Epidermal melanocyte (primary cell): ENCODE measurements around the gene CALM3.
"Not testable (repeated sequence)": the region's sequence is repeated elsewhere in the genome, so short reads cannot be mapped to it uniquely, and the experiment has no call there.

Experiments used
- DNase-seq: peaks from one replicate; pipeline ENCODE4 v3.0.0; 2011; ENCODE audit warnings: low spot score; ENCODE audit not compliant: insufficient read length

CALM3 gene

DNA sequence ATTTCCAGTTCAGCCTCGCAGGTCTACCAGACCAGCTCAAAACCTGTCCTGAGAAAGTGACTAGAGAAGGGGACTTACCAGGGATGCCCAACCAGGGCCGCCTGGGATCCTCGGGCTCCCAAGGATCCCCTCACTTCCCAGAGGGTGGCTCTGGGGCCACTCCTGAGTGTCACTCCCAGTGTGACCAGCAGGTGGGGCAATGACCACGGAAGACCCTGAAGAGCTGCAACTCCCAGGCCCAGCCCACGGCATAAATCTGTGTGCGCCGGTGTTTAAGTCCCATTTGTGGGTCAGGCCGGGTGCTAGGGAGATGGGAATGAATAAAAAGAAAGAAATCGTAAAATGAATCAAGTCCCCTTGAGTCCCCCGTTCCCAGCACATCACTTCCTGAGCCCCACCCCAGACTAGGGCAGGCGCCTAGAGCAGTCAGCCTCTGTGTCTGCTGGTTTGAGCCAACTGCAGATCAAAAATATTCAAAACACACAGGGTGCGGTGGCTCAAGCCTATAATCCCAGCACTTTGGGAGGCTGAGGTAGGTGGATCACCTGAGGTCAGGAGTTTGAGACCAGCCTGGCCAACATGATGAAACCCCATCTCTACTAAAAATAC is 13.1 kb downstream of the CALM3 start:
- peak; percentile 97 for DNase-seq

DNA sequence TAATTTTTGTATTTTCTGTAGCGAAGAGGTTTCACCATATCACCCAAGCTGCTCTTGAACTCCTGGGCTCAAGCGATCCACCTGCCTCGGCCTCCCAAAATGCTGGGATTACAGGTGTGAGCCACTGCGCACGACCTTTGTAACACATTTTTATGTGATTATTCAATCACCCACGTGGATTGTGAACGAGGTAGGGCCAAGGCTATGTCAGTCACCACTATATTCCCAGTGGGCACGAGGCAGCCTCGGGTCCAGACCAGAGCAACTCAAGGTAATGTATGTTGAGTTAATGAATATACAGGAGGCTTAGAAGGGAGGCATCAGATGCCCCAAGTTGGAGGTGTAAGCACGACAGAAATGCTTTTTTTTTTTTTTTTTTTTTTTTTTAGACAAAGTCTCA is 14.8 kb downstream of the CALM3 start:
- no peak for DNase-seq

GRCh38 chr19:46616631-46617322 is 15.6 kb downstream of the CALM3 start:
- DNase-seq: no peak

- DNase-seq: no peak
Observed at GRCh38 chr19:46617601-46618000, 16.5 kb downstream of the CALM3 start.

- no peak for DNase-seq
Observed at GRCh38 chr19:46618670-46619231, 17.6 kb downstream of the CALM3 start.

DNA sequence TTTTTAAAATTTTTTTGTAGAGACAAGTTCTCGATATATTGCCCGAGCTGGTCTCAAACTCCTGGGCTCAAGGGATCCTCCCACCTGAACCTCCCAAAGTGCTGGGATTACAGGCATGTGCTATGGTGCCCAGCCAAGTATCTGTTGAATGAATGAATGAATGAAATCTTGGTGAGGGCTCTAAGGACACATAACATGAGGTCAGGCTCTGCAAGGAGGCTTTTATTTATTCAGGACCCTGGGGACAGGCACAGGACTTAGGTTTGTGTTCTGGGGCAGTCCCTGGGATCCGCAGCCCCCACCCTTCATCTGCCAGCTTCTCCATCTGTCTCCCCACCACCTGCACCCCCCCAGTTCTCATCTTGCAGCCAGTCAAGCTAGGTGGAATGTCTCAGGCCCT is 19.1 kb downstream of the CALM3 start:
- no peak for DNase-seq

DNA sequence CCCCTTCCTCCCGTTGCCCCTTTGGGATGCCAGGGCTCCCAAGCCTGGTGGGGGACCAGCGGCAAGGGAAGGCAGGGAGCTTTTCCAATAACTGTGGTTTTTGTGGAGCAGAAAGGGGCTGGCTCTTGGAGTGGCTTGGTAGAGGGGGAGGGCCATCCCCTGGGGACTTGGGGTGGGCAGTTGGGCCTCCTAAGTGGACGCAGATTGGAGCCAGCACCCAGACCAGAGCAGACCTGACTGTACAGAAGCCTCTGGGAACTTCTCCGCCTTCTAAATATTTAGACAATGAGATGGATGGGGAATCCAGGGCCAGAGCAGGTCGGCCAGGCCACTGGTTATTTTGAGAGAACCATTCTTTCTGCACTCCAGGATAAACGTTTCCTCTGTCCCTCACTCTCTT is 19.6 kb downstream of the CALM3 start:
- DNase-seq: no peak

GRCh38 chr19:46621191-46622117 is 20.3 kb downstream of the CALM3 start:
- DNase-seq: no peak

DNA sequence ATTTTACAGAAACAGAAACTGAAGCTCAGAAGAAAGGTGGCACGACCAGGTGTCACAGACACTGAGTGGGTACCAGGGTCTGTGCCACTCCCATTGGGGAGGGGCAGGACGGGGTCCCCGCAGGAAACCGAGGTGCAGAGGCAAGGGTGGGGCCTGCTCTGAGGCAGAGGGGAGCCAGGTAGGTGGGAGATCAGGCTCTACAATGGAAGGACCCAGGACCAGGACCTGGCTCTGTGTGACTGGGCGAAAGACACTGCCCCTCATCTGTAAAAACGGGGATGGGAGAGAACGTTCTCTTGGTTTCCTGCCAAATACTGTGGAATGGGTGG is 21.0 kb downstream of the CALM3 start:
- DNase-seq: no peak

- DNase-seq: no peak
Observed at GRCh38 chr19:46623915-46624502, 22.9 kb downstream of the CALM3 start.

- no peak for DNase-seq
Observed at GRCh38 chr19:46624958-46625661, 24.0 kb downstream of the CALM3 start, which contains the start of gene PTGIR. Gene PTGIR, minus strand, starts transcription at chr19:46625089. Its CDS starts 864 bp downstream, at chr19:46624225.

DNA sequence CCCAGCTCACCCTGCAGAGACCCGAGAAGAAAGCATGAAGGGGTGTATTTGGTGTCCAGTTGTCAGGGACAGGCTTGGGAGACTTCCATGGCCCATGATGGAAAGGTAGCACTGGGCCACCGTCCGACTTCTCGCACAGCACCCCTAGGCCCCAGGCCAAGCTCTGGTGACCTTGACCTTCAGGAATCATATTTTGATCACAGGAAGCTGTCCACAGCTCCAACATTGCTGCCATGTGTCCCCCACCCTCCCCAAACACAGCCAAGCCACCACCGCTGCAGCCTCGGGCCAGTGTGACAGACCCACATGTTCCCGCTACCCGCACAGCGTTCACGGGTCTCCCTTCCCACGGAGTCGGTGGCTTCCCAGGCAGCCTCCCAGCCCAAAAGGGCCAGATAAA is 24.6 kb downstream of the CALM3 start:
- no peak for DNase-seq

DNA sequence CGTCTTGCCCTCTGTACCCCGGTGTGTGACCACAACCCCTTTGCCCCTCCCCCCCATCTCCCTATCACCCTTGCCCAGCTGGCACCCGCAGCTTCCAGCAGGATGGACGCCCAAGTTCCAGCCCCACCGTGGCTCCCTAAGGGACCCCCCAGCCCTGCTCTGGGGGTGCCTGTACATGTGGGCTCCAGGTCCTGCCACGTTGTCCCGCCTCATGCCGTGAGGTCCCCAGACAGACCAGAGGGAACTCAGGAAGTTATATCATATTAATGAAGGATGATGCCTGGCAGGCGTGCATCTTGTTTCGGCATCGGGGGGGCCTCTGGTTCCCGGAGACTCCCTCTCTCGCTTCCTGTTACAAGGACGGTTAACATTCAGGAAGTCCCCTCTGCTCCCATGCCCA is 25.3 kb downstream of the CALM3 start:
- no peak for DNase-seq

GRCh38 chr19:46628970-46629369 is 27.8 kb downstream of the CALM3 start:
- not testable (repeated sequence) for DNase-seq

DNA sequence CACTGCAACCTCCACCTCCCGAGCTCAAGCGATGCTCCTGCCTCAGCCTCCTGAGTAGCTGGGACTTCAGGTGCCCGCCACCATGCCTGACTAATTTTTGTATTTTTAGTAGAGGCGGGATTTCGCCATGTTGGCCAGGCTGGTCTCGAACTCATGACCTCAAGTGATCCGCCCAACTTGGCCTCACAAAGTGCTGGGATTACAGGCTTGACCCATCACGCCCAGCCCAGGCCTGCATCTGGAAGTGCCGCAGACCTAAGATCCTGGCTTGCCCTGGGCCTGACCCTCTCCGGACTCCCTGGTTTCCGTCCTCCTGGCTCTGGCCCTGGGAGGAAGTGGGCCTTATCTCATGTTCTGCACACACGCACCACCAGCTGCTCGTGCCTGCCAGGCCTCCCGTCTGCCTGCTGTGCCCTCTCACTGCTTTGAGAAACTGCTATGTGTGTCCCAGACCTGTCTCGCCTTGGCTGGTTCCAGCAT is 28.5 kb downstream of the CALM3 start:
- DNase-seq: no peak

GRCh38 chr19:46630586-46631205 is 29.6 kb downstream of the CALM3 start:
- DNase-seq: no peak

- no peak for DNase-seq
Observed at GRCh38 chr19:46631481-46631880, 30.4 kb downstream of the CALM3 start.

GRCh38 chr19:46633130-46633529 is 32.0 kb downstream of the CALM3 start:
- no peak for DNase-seq

DNA sequence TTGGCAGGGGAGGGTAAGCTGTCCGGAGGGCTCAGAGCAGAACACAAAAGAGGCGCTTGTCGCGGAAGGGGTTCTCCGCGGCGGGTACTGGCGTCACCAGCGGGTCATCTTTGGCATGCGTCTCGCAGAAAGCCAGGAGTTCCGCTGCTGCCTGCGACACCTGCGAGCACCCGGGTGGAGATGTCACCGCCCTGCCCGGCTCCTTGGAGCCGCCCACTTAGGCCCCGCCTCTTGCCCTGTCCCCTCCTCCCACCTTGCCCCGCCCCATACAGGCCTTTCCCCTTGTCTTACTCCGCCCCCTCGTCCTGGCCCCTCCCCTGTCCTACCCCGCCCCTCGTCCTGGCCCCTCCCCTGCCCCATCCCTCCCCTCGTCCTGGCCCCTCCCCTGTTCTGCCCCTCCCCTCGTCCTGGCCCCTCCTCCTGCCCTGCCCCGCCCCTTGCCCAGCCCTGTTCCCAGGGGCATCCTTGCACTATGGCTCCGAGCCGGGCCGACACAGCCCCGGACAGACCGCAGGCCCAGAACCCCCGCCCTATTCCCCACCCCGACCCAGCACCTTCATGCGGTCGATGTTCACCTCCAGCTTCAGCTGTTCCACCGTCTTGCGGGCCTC is 33.0 kb downstream of the CALM3 start:
- DNase-seq: peak; percentile 79

- no peak for DNase-seq
Observed at GRCh38 chr19:46634656-46635218, 33.6 kb downstream of the CALM3 start.
